Right lobe of liver (tissue), 6 donors: ENCODE measurements around the gene THUMPD3. TPM values are rescaled to one million over a fixed set of nuclear protein-coding genes. Genes with fewer than 3 reads are reported as not detected.

Source experiments
- ATAC-seq, 4 donors: fragments of 200-7000 bp; cut with Tn5 transposase; one replicate each; pipeline ENCODE4 v1.9.1; 2020; ENCODE audit warnings: mild to moderate bottlenecking in 4 of 4, moderate library complexity in 4 of 4
- DNase-seq, 3 donors: peaks; one replicate each; pipeline ENCODE4 v3.0.0-alpha.2; 2020
- H3K27ac ChIP-seq, 3 donors: fragments of 200-600 bp; one replicate each; pipeline ENCODE4 v1.8.0; 2022
- H3K27me3 ChIP-seq, 2 donors: fragments of 200-600 bp; one replicate each; pipeline ENCODE4 v1.8.0; 2022
- H3K36me3 ChIP-seq, 4 donors: fragments of 200-600 bp; sonication (generic) in 1 of 4; one replicate each; pipeline versions ENCODE4 v1.5.1 to v1.8.0; 2017 to 2022; ENCODE audit warnings: control low read depth in 1 of 4
- H3K4me1 ChIP-seq, 4 donors: fragments of 200-600 bp; sonication (generic) in 1 of 4; one replicate each; pipeline versions ENCODE4 v1.5.1 to v1.8.0; 2017 to 2022; ENCODE audit warnings: control low read depth in 1 of 4
- H3K4me3 ChIP-seq, 3 donors: fragments of 200-600 bp; one replicate each; pipeline ENCODE4 v1.8.0; 2022
- H3K9me3 ChIP-seq, 4 donors: fragments of 200-600 bp; sonication (generic) in 1 of 4; one replicate each; pipeline versions ENCODE4 v1.5.1 to v1.8.0; 2017 to 2022; ENCODE audit warnings: control low read depth in 1 of 4
- POLR2A ChIP-seq: fragments of 450-650 bp; IDR thresholded peaks from one replicate; pipeline ENCODE4 v1.6.1; 2017; ENCODE audit warnings: antibody characterized with exemption, mild to moderate bottlenecking
- WGBS: methylation state at CpG from one replicate; pipeline ENCODE4 v1.1.6; 2018; ENCODE audit warnings: low coverage, low lambda C conversion rate; ENCODE audit not compliant: insufficient coverage; ENCODE audit errors: missing lambda C conversion rate; 5-methylcytosine and 5-hydroxymethylcytosine counted together
- intact Hi-C, 2 donors: fragments of 100-400 bp; cut with DNase I; formaldehyde crosslinking; loops; one replicate each; pipeline versions ENCODE4 v1.11.2 to v1.14.1; 2022
- total RNA-seq, 6 experiments: library from RNA; depleted of rRNA in 2 of 6; stranded (reverse); fragments of >200 nt in 2 of 6; fragmentation: NEBNext Ultra II Directional in 3 of 6; extraction: Animal tissue kit (Norgen Biotek cat#: 25700) in 3 of 6; gene quantifications; one replicate each; pipeline versions ENCODE4 v1.1.0 to v1.2.4, GENCODE V29; 2016 to 2023
- TF ChIP-seq, protein P1 (sequence below), 4 donors: fragments of 200-600 bp in 3 of 4; fragments of 450-650 bp in 1 of 4; IDR thresholded peaks; one replicate each; pipeline versions ENCODE4 v1.5.1 to v1.8.0; 2016 to 2022; ENCODE audit warnings: antibody characterized with exemption in 4 of 4, mild to moderate bottlenecking in 2 of 4
- donor health status: DM: no; HTN: yes; CAD: no.
- donor health status: DM: no; HTN: no; CAD: no.
- donor health status: DM: no; HTN: no; CAD: no.
- donor health status: DM: no; HTN: yes; CAD: no.
- donor health status: DM: no; HTN: yes; CAD: no.

THUMPD3 gene
- total RNA-seq, 6 experiments from 2014 or later, result 19.0 to 23.4 (median 21.2) TPM

GRCh38 chr3:9435316-9435715 is 72.5 kb downstream of the THUMPD3 start:
- TF ChIP-seq, protein P1, sequence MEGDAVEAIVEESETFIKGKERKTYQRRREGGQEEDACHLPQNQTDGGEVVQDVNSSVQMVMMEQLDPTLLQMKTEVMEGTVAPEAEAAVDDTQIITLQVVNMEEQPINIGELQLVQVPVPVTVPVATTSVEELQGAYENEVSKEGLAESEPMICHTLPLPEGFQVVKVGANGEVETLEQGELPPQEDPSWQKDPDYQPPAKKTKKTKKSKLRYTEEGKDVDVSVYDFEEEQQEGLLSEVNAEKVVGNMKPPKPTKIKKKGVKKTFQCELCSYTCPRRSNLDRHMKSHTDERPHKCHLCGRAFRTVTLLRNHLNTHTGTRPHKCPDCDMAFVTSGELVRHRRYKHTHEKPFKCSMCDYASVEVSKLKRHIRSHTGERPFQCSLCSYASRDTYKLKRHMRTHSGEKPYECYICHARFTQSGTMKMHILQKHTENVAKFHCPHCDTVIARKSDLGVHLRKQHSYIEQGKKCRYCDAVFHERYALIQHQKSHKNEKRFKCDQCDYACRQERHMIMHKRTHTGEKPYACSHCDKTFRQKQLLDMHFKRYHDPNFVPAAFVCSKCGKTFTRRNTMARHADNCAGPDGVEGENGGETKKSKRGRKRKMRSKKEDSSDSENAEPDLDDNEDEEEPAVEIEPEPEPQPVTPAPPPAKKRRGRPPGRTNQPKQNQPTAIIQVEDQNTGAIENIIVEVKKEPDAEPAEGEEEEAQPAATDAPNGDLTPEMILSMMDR (IDR thresholded peaks at IDR 0.05), result no peak
- TF ChIP-seq POLR2A, result no peak
- no peaks in the 10 kb centered on the region for H3K4me1 ChIP-seq
- WGBS, result 86% methylated on average over 3 of the region's 3 CpGs
- no peaks in the 10 kb centered on the region for H3K9me3 ChIP-seq
- DNase-seq, result no peak
- no peak for ATAC-seq
- no peaks in the 10 kb centered on the region for H3K27me3 ChIP-seq
- intact Hi-C loops, result loop anchor here in 1 of 2 donors (5.0 kb wide), 1 partner anchor 48 kb away; no protein-coding TSS in a partner anchor
- peaks cover 15 to 99% (median 51%) of the 10 kb centered on the region in 4 donors for H3K36me3 ChIP-seq
- H3K4me3 ChIP-seq, result no peak overlapping the region
- no peak overlapping the region for H3K27ac ChIP-seq

Other genes with a start within 250 kb of the THUMPD3 start
- gene SRGAP3, start 113.4 kb upstream of the THUMPD3 start, total RNA-seq, result 1 to 10 TPM; 1.8 to 5.2 (median 3.1) TPM
- 10 to 100 TPM; 38.7 to 71.4 (median 52.3) TPM for gene SETD5, start 34.6 kb downstream of the THUMPD3 start, total RNA-seq
- under 1 TPM in 1 of 6 experiments, not detected in 5; 0.07 TPM for gene LHFPL4, start 190.8 kb downstream of the THUMPD3 start, total RNA-seq